ENCODE measurements around the gene CCDC40.
A peak's percentile ranks its signal among the peaks of the same experiment; 100 is the strongest.

The CCDC40 gene

GRCh38 chr17:80102664-80103448, 66.4 kb downstream of the CCDC40 start:
- no peak for DNase-seq
- Mint-ChIP-seq H3K4me1 (peaks cover 67% of the 10 kb centered on the region), H3K27me3 (ENCODE audit: low read depth, poor library complexity) (peaks cover 15% of the 10 kb centered on the region), H3K4me3 (peak overlapping the region; percentile 91), H3K27ac (no peak overlapping the region), H3K36me3 (ENCODE audit: low read depth) (no peaks in the 10 kb centered on the region), H3K9me3 (no peaks in the 10 kb centered on the region)
- TF ChIP-seq, protein P1, sequence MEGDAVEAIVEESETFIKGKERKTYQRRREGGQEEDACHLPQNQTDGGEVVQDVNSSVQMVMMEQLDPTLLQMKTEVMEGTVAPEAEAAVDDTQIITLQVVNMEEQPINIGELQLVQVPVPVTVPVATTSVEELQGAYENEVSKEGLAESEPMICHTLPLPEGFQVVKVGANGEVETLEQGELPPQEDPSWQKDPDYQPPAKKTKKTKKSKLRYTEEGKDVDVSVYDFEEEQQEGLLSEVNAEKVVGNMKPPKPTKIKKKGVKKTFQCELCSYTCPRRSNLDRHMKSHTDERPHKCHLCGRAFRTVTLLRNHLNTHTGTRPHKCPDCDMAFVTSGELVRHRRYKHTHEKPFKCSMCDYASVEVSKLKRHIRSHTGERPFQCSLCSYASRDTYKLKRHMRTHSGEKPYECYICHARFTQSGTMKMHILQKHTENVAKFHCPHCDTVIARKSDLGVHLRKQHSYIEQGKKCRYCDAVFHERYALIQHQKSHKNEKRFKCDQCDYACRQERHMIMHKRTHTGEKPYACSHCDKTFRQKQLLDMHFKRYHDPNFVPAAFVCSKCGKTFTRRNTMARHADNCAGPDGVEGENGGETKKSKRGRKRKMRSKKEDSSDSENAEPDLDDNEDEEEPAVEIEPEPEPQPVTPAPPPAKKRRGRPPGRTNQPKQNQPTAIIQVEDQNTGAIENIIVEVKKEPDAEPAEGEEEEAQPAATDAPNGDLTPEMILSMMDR (IDR thresholded peaks at IDR 0.05), result no peak

DNA sequence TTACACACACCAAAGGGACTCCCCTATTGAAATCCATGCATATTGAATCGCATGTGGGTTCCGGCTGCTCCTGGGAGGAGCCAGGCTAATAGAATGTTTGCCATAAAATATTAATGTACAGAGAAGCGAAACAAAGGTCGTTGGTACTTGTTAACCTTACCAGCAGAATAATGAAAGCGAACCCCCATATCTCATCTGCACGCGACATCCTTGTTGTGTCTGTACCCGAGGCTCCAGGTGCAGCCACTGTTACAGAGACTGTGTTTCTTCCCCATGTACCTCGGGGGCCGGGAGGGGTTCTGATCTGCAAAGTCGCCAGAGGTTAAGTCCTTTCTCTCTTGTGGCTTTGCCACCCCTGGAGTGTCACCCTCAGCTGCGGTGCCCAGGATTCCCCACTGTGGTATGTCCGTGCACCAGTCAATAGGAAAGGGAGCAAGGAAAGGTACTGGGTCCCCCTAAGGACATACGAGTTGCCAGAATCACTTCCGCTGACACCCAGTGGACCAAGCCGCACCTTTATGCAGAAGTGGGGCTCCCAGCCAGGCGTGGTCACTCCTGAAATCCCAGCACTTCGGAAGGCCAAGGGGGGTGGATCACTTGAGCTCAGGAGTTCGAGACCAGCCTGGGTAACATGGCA, 67.1 kb downstream of the CCDC40 start:
- Mint-ChIP-seq H3K27me3 (ENCODE audit: low read depth, poor library complexity) (peaks cover 15% of the 10 kb centered on the region), H3K36me3 (ENCODE audit: low read depth) (no peaks in the 10 kb centered on the region), H3K27ac (peak overlapping the region; percentile 54), H3K4me1 (peaks cover 62% of the 10 kb centered on the region), H3K9me3 (no peaks in the 10 kb centered on the region), H3K4me3 (peak overlapping the region; percentile 91)
- TF ChIP-seq, protein P1 (IDR thresholded peaks at IDR 0.05), result no peak
- DNase-seq, result no peak

- Mint-ChIP-seq H3K4me3 (peak overlapping the region; percentile 11), H3K27me3 (ENCODE audit: low read depth, poor library complexity) (peaks cover 14% of the 10 kb centered on the region), H3K36me3 (ENCODE audit: low read depth) (no peaks in the 10 kb centered on the region), H3K9me3 (no peaks in the 10 kb centered on the region), H3K27ac (peak overlapping the region; percentile 57), H3K4me1 (peaks cover 60% of the 10 kb centered on the region)
- TF ChIP-seq, protein P1 (IDR thresholded peaks at IDR 0.05), result no peak
- peak; percentile 37 for DNase-seq
Observed at GRCh38 chr17:80104321-80104955, 68.0 kb downstream of the CCDC40 start.

DNA sequence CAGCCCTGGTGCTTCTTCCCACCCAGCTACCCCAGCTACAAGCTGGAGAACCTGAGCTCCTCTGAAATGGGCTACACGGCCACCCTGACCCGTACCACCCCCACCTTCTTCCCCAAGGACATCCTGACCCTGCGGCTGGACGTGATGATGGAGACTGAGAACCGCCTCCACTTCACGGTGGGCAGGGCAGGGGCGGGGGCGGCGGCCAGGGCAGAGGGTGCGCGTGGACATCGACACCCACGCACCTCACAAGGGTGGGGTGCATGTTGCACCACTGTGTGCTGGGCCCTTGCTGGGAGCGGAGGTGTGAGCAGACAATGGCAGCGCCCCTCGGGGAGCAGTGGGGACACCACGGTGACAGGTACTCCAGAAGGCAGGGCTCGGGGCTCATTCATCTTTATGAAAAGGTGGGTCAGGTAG, 68.5 kb downstream of the CCDC40 start:
- Mint-ChIP-seq H3K9me3 (no peaks in the 10 kb centered on the region), H3K36me3 (ENCODE audit: low read depth) (no peaks in the 10 kb centered on the region), H3K27ac (no peak overlapping the region), H3K4me3 (peak overlapping the region; percentile 11), H3K27me3 (ENCODE audit: low read depth, poor library complexity) (peaks cover 11% of the 10 kb centered on the region), H3K4me1 (peaks cover 55% of the 10 kb centered on the region)
- no peak for DNase-seq
- TF ChIP-seq, protein P1 (IDR thresholded peaks at IDR 0.05), result no peak

- Mint-ChIP-seq H3K27ac (no peak overlapping the region), H3K36me3 (ENCODE audit: low read depth) (no peaks in the 10 kb centered on the region), H3K4me3 (no peak overlapping the region), H3K27me3 (ENCODE audit: low read depth, poor library complexity) (peaks cover 10% of the 10 kb centered on the region), H3K4me1 (peaks cover 47% of the 10 kb centered on the region), H3K9me3 (no peaks in the 10 kb centered on the region)
- no peak for DNase-seq
- TF ChIP-seq, protein P1 (IDR thresholded peaks at IDR 0.05), result no peak
Observed at GRCh38 chr17:80105762-80106161, 69.3 kb downstream of the CCDC40 start.
